Transverse colon (tissue), 4 donors: Measurements from ENCODE around the gene PROM2. TPM values are rescaled to one million over a fixed set of nuclear protein-coding genes. Genes with fewer than 3 reads are reported as not detected.

Experiments used
- DNase-seq: peaks from one replicate; pipeline ENCODE4 v3.0.0-alpha.2; 2019
- H3K27ac ChIP-seq, 4 donors: fragments of 200-600 bp; sonication (generic); 2 replicates each; pipeline ENCODE4 v1.5.1; 2016 to 2018; ENCODE audit warnings: inconsistent platforms in 4 of 4
- H3K27me3 ChIP-seq: fragments of 200-600 bp; sonication (generic); 2 replicates; pipeline ENCODE4 v1.5.1; 2017; ENCODE audit warnings: inconsistent platforms
- H3K36me3 ChIP-seq, 4 donors: fragments of 200-600 bp; sonication (generic); 2 replicates each; pipeline ENCODE4 v1.5.1; 2017 to 2019; ENCODE audit warnings: inconsistent platforms in 4 of 4
- H3K4me1 ChIP-seq, 4 donors: fragments of 200-600 bp; sonication (generic); 2 replicates each; pipeline ENCODE4 v1.5.1; 2017 to 2020; ENCODE audit warnings: inconsistent platforms in 4 of 4
- H3K4me3 ChIP-seq, 4 donors: fragments of 200-600 bp; sonication (generic); 1 replicate in 1 of 4; 2 replicates in 3 of 4; pipeline versions ENCODE4 v1.5.1 to v1.6.1; 2017 to 2019; ENCODE audit warnings: inconsistent platforms in 4 of 4
- H3K9me3 ChIP-seq, 2 donors: fragments of 200-600 bp; sonication (generic); 2 replicates each; pipeline ENCODE4 v1.5.1; 2017 to 2019; ENCODE audit warnings: inconsistent platforms in 2 of 2
- CTCF ChIP-seq, 5 experiments: fragments of 200-600 bp in 3 of 5; fragments of 450-650 bp in 2 of 5; sonication (generic) in 3 of 5; IDR thresholded peaks; 1 replicate in 2 of 5; 2 replicates in 3 of 5; pipeline ENCODE4 v1.5.1; 2016 to 2017; ENCODE audit warnings: antibody characterized with exemption in 5 of 5, inconsistent platforms in 3 of 5, mild to moderate bottlenecking in 2 of 5, moderate library complexity in 1 of 5
- EP300 ChIP-seq: sonication (generic); formaldehyde crosslinking; IDR thresholded peaks from one replicate; pipeline ENCODE4 v1.6.1; 2017; ENCODE audit warnings: antibody characterized with exemption, low read depth
- POLR2A ChIP-seq: fragments of 450-650 bp; IDR thresholded peaks from one replicate; pipeline ENCODE4 v1.6.1; 2016; ENCODE audit warnings: antibody characterized with exemption, mild to moderate bottlenecking, moderate library complexity
- POLR2AphosphoS5 ChIP-seq, 3 donors: sonication (generic); formaldehyde crosslinking; IDR thresholded peaks; one replicate each; pipeline ENCODE4 v1.6.1; 2016; ENCODE audit warnings: antibody characterized with exemption in 3 of 3
- WGBS, 2 donors: methylation state at CpG; one replicate each; pipeline ENCODE4 v1.1.5; 2018; ENCODE audit warnings: low coverage in 1 of 2; 5-methylcytosine and 5-hydroxymethylcytosine counted together
- in situ Hi-C, 4 donors: fragments of 200-750 bp; cut with MboI; loops; one replicate each; pipeline versions ENCODE4 v1.15.0 to v1.15.1; 2017; ENCODE audit warnings: low sequenced_read_pairs in 3 of 4, low pct_ligation_motif_present in 1 of 4, low pct_unique_long_range_greater_than_20kb in 1 of 4
- intact Hi-C: fragments of 100-400 bp; cut with DNase I; formaldehyde crosslinking; loops from one replicate; pipeline ENCODE4 v1.15.1; 2023; ENCODE audit warnings: low total_unique reads
- total RNA-seq, 4 donors: library from RNA; depleted of rRNA; stranded (reverse); fragments of >200 nt; gene quantifications; one replicate each; pipeline ENCODE4 v1.1.0, GENCODE V29; 2016

Gene PROM2
- total RNA-seq, 4 donors from 2014 or later, result 20.2 to 46.6 (median 28.6) TPM

DNA sequence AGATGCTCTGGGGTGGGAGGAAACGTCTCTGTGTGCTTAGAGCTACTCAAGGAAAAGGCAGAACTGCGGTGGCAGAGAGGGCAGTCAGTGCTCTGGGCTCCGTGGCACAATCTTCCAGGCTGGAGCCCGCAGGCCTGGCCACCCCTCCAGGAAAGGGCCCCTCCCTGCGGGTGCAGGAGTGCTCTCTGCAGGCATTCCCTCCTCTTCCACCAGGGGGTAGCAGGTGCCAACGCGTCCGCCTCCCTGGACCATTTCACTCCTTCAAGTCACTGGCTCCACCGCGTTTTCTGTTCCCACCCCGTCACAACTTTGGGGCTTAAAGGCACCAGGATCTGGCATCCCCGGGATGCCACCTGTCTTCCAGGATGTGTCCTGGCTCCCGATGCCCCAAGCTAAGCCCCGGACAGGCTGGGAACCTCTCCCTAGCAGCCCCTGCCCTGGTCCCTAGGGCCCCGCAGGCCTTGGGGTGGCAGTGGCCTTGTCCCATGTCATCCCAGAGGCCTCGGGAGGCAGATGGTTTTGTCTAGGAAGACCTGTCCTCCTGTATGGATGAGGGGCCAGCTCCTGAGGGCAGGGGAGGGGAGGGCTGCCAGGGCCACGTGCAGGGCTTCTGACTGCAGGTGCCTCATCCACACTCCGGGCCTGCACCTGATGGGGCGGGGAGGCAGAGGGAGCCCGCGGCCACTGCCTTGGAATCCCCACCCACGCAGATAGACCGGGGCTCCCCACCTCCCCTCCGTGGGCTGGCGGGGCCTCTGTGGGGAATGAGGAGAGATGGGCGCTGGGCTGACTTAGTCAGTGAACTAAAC is 49.3 kb downstream of the PROM2 start:
- 71% methylated on average over 26 of the region's 26 CpGs; no CpG with 5 or more reads in 1 of the 2 donors for whole genome bisulfite sequencing, 2 donors
- DNase-seq, result peak; percentile 44
- no peak for TF ChIP-seq POLR2A
- TF ChIP-seq CTCF (IDR thresholded peaks at IDR 0.05), result peak; percentile 38 to 61 (median 58)

DNA sequence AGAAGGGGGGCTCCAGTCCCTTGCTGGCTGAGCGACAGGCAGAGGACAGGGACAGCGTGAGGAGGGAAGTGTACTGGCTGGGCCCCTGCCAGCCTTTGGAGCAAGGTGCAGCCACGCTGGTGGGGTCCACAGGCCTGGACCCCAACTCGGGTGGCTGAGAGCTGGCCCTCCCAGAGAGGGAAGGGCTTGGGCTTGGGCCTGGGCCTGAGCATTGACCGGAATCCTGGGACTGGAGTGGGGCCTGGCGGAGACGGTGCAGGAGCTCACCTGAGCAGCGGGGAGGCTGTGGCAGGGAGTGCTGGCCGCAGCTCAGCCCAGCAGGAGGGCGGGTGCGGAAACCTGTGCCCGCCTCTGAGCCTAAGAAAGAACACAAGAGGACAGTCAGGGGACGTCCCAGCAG is 50.8 kb downstream of the PROM2 start:
- in situ Hi-C loops, result no loop called here
- H3K4me1 ChIP-seq, result no peaks in the 10 kb centered on the region
- H3K36me3 ChIP-seq, result no peaks in the 10 kb centered on the region
- no peaks in the 10 kb centered on the region for H3K9me3 ChIP-seq
- WGBS, 2 donors, result 93 to 96% methylated on average over 8 to 13 of the region's 13 CpGs
- H3K27me3 ChIP-seq, result no peaks in the 10 kb centered on the region
- TF ChIP-seq POLR2A (no peak), POLR2AphosphoS5 (IDR thresholded peaks at IDR 0.05) (no peak), EP300 (no peak), CTCF (IDR thresholded peaks at IDR 0.05) (no peak)
- no peak for DNase-seq
- intact Hi-C loops, result no loop called here
- no peak overlapping the region for H3K4me3 ChIP-seq
- no peak overlapping the region for H3K27ac ChIP-seq

More for the DNA sequence above, 49.3 kb downstream of the PROM2 start:
- intact Hi-C loops (no loop called here), in situ Hi-C loops (no loop called here)
- H3K4me3 ChIP-seq, result no peak overlapping the region
- no peak overlapping the region for H3K27ac ChIP-seq
- H3K4me1 ChIP-seq, result no peaks in the 10 kb centered on the region
- H3K36me3 ChIP-seq, result no peaks in the 10 kb centered on the region
- no peaks in the 10 kb centered on the region for H3K9me3 ChIP-seq
- H3K27me3 ChIP-seq, result no peaks in the 10 kb centered on the region

DNA sequence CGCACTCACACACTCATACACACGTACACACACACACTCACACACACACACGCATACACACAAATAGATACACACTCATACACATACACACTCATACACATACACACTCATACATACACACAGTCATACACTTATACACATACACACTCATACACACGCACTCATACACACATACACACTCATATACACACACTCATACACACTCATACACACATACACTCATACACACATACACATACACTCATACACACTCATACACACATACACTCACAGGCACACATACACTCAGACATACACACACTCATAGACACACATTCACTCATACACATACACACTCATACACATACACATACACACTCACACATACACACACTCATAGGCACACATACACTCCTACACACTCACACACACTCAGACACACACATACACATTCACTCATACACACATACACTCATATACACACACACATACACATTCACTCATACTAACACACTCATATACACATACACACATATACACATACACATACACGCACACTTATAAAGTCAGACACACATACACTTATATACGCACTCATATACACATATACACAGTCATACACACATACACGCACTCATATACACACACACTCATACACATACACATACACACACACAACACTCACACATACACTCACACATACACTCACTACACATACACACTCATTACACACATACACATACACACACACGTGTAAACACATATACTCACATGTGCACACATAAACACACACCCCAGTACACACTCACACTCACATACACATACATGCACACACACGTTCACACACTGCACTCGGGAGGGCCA is 51.6 kb downstream of the PROM2 start:
- Histone ChIP-seq H3K4me3 (no peak overlapping the region), H3K4me1 (no peaks in the 10 kb centered on the region), H3K27ac (no peak overlapping the region), H3K9me3 (no peaks in the 10 kb centered on the region), H3K27me3 (no peaks in the 10 kb centered on the region), H3K36me3 (no peaks in the 10 kb centered on the region)
- in situ Hi-C loops (no loop called here), intact Hi-C loops (no loop called here)
- DNase-seq, result no peak
- no peak for TF ChIP-seq POLR2A
- TF ChIP-seq EP300, result no peak
- TF ChIP-seq POLR2AphosphoS5 (IDR thresholded peaks at IDR 0.05), result no peak
- TF ChIP-seq CTCF (IDR thresholded peaks at IDR 0.05), result no peak
- 93 to 94% methylated on average over 8 to 10 of the region's 10 CpGs for WGBS, 2 donors

DNA sequence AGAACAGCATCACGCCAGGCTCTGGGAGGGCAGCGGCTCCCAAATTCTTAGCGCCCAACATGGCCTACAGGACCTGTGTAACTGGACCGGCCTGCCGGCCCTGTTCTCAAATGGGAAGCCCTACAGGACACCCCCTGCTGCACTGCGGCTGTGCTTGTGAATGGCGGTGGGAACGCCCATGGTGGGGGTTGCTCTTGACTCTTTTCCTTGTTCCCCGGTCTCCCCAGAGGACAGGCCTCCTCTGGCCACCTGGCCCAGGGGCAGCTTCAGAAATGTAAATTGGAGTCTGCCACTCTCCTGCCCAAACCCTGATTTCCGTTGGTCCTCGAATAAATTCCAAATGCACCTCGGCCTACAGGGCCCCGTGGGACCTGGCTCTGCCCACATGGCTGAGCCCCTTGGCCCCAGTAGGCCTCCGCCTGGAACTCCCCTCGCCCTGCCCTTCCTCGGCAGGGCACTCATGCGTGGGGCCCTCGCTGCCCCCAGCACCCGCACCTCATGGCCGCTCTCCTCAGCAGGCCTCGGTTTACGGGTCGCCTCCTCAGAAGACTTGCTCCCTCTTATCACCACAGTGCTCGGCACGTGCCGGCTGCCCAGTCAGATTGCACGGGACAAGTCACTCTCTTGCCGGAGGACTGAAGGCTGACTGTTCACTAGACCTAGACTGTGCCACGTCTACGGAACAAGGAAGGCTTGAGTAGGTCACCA is 52.3 kb downstream of the PROM2 start:
- WGBS, 2 donors, result 96% methylated on average over 30 of the region's 30 CpGs; no CpG with 5 or more reads in 1 of the 2 donors

More for the DNA sequence above, 52.3 kb downstream of the PROM2 start:
- Histone ChIP-seq H3K9me3 (no peaks in the 10 kb centered on the region), H3K27ac (no peak overlapping the region), H3K4me1 (no peaks in the 10 kb centered on the region), H3K4me3 (no peak overlapping the region), H3K27me3 (no peaks in the 10 kb centered on the region), H3K36me3 (no peaks in the 10 kb centered on the region)
- in situ Hi-C loops (no loop called here), intact Hi-C loops (no loop called here)
- no peak for TF ChIP-seq POLR2A
- no peak for DNase-seq
